Measurements from ENCODE around the gene SRMS.

SRMS gene

GRCh38 chr20:63553251-63553932 lies 5.8 kb upstream of the SRMS start:
- DNase-seq (ENCODE audit: low read depth in 2 of 2) = peak; percentile 82 to 94

GRCh38 chr20:63552481-63553249 lies 5.1 kb upstream of the SRMS start:
- no peak for DNase-seq (ENCODE audit: low read depth in 2 of 2)

- DNase-seq (ENCODE audit: low read depth in 2 of 2) = no peak
These were observed 3.5 kb upstream of the SRMS start for GRCh38 chr20:63551068-63551467.

GRCh38 chr20:63549679-63550282 lies 2.2 kb upstream of the SRMS start:
- no peak for DNase-seq (ENCODE audit: low read depth in 2 of 2)

- DNase-seq (ENCODE audit: low read depth in 2 of 2) = no peak
These were observed 1.5 kb upstream of the SRMS start for GRCh38 chr20:63549019-63549418.

- DNase-seq (ENCODE audit: low read depth in 2 of 2) = no peak
These were observed 993 bp upstream of the SRMS start for GRCh38 chr20:63548542-63548941.

GRCh38 chr20:63546956-63547724 lies 409 bp downstream of the SRMS start:
- DNase-seq (ENCODE audit: low read depth in 2 of 2) = no peak

- DNase-seq (ENCODE audit: low read depth in 2 of 2) = no peak
These were observed 1.1 kb downstream of the SRMS start for GRCh38 chr20:63546256-63546955.

GRCh38 chr20:63545814-63546213 lies 1.7 kb downstream of the SRMS start:
- DNase-seq (ENCODE audit: low read depth in 2 of 2) = no peak

- no peak for DNase-seq (ENCODE audit: low read depth in 2 of 2)
These were observed 2.5 kb downstream of the SRMS start for GRCh38 chr20:63544958-63545516.

GRCh38 chr20:63544241-63544957 lies 3.1 kb downstream of the SRMS start:
- DNase-seq (ENCODE audit: low read depth in 2 of 2) = no peak

GRCh38 chr20:63543733-63544132 lies 3.8 kb downstream of the SRMS start:
- DNase-seq (ENCODE audit: low read depth in 2 of 2) = no peak

- DNase-seq (ENCODE audit: low read depth in 2 of 2) = no peak
These were observed 4.4 kb downstream of the SRMS start for GRCh38 chr20:63543131-63543530.

GRCh38 chr20:63542696-63543095 lies 4.9 kb downstream of the SRMS start:
- DNase-seq (ENCODE audit: low read depth in 2 of 2) = no peak

- DNase-seq (ENCODE audit: low read depth in 2 of 2) = no peak
These were observed 5.5 kb downstream of the SRMS start for GRCh38 chr20:63542031-63542559.

- DNase-seq (ENCODE audit: low read depth in 2 of 2) = no peak
These were observed 6.2 kb downstream of the SRMS start for GRCh38 chr20:63541371-63541770.

GRCh38 chr20:63540417-63541186 lies 6.9 kb downstream of the SRMS start:
- no peak for DNase-seq (ENCODE audit: low read depth in 2 of 2)

GRCh38 chr20:63539441-63540370 lies 7.8 kb downstream of the SRMS start:
- DNase-seq (ENCODE audit: low read depth in 2 of 2) = no peak

- DNase-seq (ENCODE audit: low read depth in 2 of 2) = no peak
These were observed 8.5 kb downstream of the SRMS start for GRCh38 chr20:63539092-63539430.

Measured in stimulated activated CD4-positive, alpha-beta T cell treated with anti-CD3 and anti-CD28 coated beads, Interleukin-4, amount 100 ng/mL, for 48 hours (primary cell).